HCT116 (cell line): ENCODE measurements around the gene CRYGA. TPM values are rescaled to one million over a fixed set of nuclear protein-coding genes. Genes with fewer than 3 reads are reported as not detected.

Experiments used
- ATAC-seq: fragments of 200-7000 bp; cut with Tn5 transposase; 2 replicates; pipeline ENCODE4 v1.9.1; 2020; ENCODE audit warnings: mild to moderate bottlenecking, moderate library complexity
- BruUV-seq: library from RNA; stranded (reverse); fragments of 400-500 nt; replicated peaks from 2 replicates; lab custom pipeline; 2021; lab: Mats Ljungman, UMichigan
- CTCF ChIA-PET: fragments of 300-600 bp; sonication (Branson Sonifier 250); formaldehyde crosslinking; loops from one replicate; lab custom pipeline; 2021; ENCODE audit warnings: antibody characterized with exemption; lab: Charles Lee
- POLR2A ChIA-PET: fragments of 300-600, 350-600 bp; sonication (Branson Sonifier 250); formaldehyde crosslinking; loops from one replicate; lab custom pipeline; 2021; ENCODE audit warnings: antibody characterized with exemption; lab: Charles Lee
- RAD21 ChIA-PET, 2 experiments: fragments of 300-600 bp; sonication (Branson Sonifier 250); formaldehyde crosslinking; loops; one replicate each; lab custom pipeline; 2023; ENCODE audit warnings: low total read pairs in 2 of 2; ENCODE audit not compliant: uncharacterized antibody in 2 of 2, unreplicated experiment in 2 of 2, low non-redundant PET in 1 of 2; lab: Charles Lee
- DNase-seq: peaks from one replicate; pipeline ENCODE4 v3.0.0-alpha.2; 2010; ENCODE audit warnings: low read depth, low spot score
- H2AFZ ChIP-seq: fragments of 200-600 bp; shearing (Covaris generic), sonication (generic); 2 replicates; pipeline ENCODE4 v1.6.1; 2017; ENCODE audit warnings: low read depth, mixed run types, mixed read lengths, antibody characterized with exemption, low read length; ENCODE audit not compliant: poor library complexity, severe bottlenecking
- H3K27ac ChIP-seq: 2 replicates; pipeline ENCODE4 v1.5.1; 2012; ENCODE audit warnings: low read depth, low read length
- H3K27me3 ChIP-seq: fragments of 200-600 bp; sonication (generic); 2 replicates; pipeline ENCODE4 v1.6.1; 2016; ENCODE audit warnings: mixed run types, low read length, mixed read lengths; ENCODE audit not compliant: insufficient read depth
- H3K36me3 ChIP-seq, 2 experiments: fragments of 200-500 bp in 1 of 2; fragments of 200-600 bp in 1 of 2; sonication (Bioruptor generic) in 1 of 2; sonication (generic) in 1 of 2; 2 replicates each; pipeline versions ENCODE4 v1.5.1 to v1.6.1; 2014 to 2016; ENCODE audit warnings: low read length in 2 of 2, inconsistent platforms in 1 of 2, mixed read lengths in 1 of 2, mixed run types in 1 of 2; ENCODE audit not compliant: insufficient read depth in 2 of 2, control insufficient read depth in 1 of 2
- H3K4me1 ChIP-seq, 2 experiments: fragments of 200-600 bp in 1 of 2; sonication (generic) in 1 of 2; 2 replicates each; pipeline versions ENCODE4 v1.5.1 to v1.6.1; 2012 to 2017; ENCODE audit warnings: low read length in 2 of 2, inconsistent platforms in 1 of 2, mild to moderate bottlenecking in 1 of 2, mixed read lengths in 1 of 2, mixed run types in 1 of 2, moderate library complexity in 1 of 2; ENCODE audit not compliant: insufficient read depth in 2 of 2, control insufficient read depth in 1 of 2
- H3K4me2 ChIP-seq: fragments of 200-600 bp; sonication (generic); 2 replicates; pipeline ENCODE4 v1.6.1; 2017; ENCODE audit warnings: mixed run types, low read length, mixed read lengths
- H3K4me3 ChIP-seq, 2 experiments: fragments of 200-600 bp in 1 of 2; sonication (generic) in 1 of 2; replicated peaks in 1 of 2; 2 replicates each; pipeline ENCODE4 v1.5.1; 2011 to 2016; ENCODE audit warnings: low read length in 2 of 2, control low read depth in 1 of 2, low read depth in 1 of 2, mild to moderate bottlenecking in 1 of 2, mixed read lengths in 1 of 2, mixed run types in 1 of 2
- H3K79me2 ChIP-seq: fragments of 200-600 bp; sonication (generic); 2 replicates; pipeline ENCODE4 v1.6.1; 2017; ENCODE audit warnings: mild to moderate bottlenecking, mixed run types, low read length, moderate library complexity, mixed read lengths; ENCODE audit not compliant: insufficient read depth
- H3K9ac ChIP-seq: fragments of 200-600 bp; sonication (generic); 2 replicates; pipeline ENCODE4 v1.6.1; 2016; ENCODE audit warnings: low read length, mixed read lengths
- H3K9me2 ChIP-seq: fragments of 200-600 bp; sonication (generic), shearing (Covaris generic); 2 replicates; pipeline ENCODE4 v1.6.1; 2017; ENCODE audit warnings: mixed run types, mild to moderate bottlenecking, moderate library complexity; ENCODE audit not compliant: insufficient read depth
- H3K9me3 ChIP-seq, 2 experiments: fragments of 200-500 bp in 1 of 2; fragments of 200-600 bp in 1 of 2; sonication (Bioruptor generic) in 1 of 2; sonication (generic) in 1 of 2; 2 replicates each; pipeline ENCODE4 v1.6.1; 2014 to 2017; ENCODE audit warnings: low read length in 2 of 2, mixed read lengths in 2 of 2, inconsistent platforms in 1 of 2, low read depth in 1 of 2, mild to moderate bottlenecking in 1 of 2, mixed run types in 1 of 2, moderate library complexity in 1 of 2; ENCODE audit not compliant: control insufficient read depth in 1 of 2, insufficient read depth in 1 of 2
- H4K20me1 ChIP-seq: fragments of 200-600 bp; sonication (generic), shearing (Covaris generic); 2 replicates; pipeline ENCODE4 v1.6.1; 2017; ENCODE audit warnings: mixed run types, mild to moderate bottlenecking, moderate library complexity; ENCODE audit not compliant: insufficient read depth
- CTCF ChIP-seq, 3 experiments: fragments of 200-600 bp in 1 of 3; sonication (generic) in 1 of 3; IDR thresholded peaks in 2 of 3; conservative IDR thresholded peaks in 1 of 3; 2 replicates each; pipeline ENCODE4 v1.5.1; 2012 to 2017; ENCODE audit warnings: low read depth in 2 of 3, low read length in 2 of 3, antibody characterized with exemption in 1 of 3, borderline replicate concordance in 1 of 3, control low read depth in 1 of 3, mild to moderate bottlenecking in 1 of 3, mixed read lengths in 1 of 3, mixed run types in 1 of 3, moderate library complexity in 1 of 3; ENCODE audit not compliant: insufficient read depth in 1 of 3
- EZH2phosphoT487 ChIP-seq: fragments of 200-600 bp; IDR thresholded peaks from 2 replicates; pipeline ENCODE4 v1.6.1; 2018; ENCODE audit warnings: antibody characterized with exemption, borderline replicate concordance
- FOSL1 ChIP-seq: IDR thresholded peaks from 2 replicates; pipeline ENCODE4 v1.6.1; 2012; ENCODE audit warnings: low read depth
- JUND ChIP-seq: IDR thresholded peaks from 2 replicates; pipeline ENCODE4 v1.6.1; 2012
- POLR2A ChIP-seq: IDR thresholded peaks from 2 replicates; pipeline ENCODE4 v1.7.0; 2011; ENCODE audit warnings: borderline replicate concordance; ENCODE audit not compliant: insufficient read depth, insufficient read length; ENCODE audit errors: extremely low read depth
- RAD21 ChIP-seq: IDR thresholded peaks from 2 replicates; pipeline ENCODE4 v1.6.1; 2012; ENCODE audit warnings: low read depth, mild to moderate bottlenecking
- SIN3A ChIP-seq: IDR thresholded peaks from 2 replicates; pipeline ENCODE4 v1.6.1; 2012; ENCODE audit warnings: low read depth
- SRF ChIP-seq: IDR thresholded peaks from 2 replicates; pipeline ENCODE4 v1.6.1; 2012; ENCODE audit warnings: low read depth
- YY1 ChIP-seq: IDR thresholded peaks from 2 replicates; pipeline ENCODE4 v1.6.1; 2011; ENCODE audit warnings: low read length, low read depth, moderate library complexity, mild to moderate bottlenecking; ENCODE audit not compliant: insufficient replicate concordance; ENCODE audit errors: extremely low read depth
- ZFX ChIP-seq: fragments of 450-650 bp; IDR thresholded peaks from 2 replicates; pipeline ENCODE4 v1.6.1; 2017
- intact Hi-C: fragments of 100-400 bp; cut with micrococcal nuclease; formaldehyde crosslinking; loops from 2 replicates; pipeline ENCODE4 v1.10.0; 2022
- total RNA-seq: library from RNA; stranded (reverse); gene quantifications from one replicate; pipeline ENCODE4 v1.2.1, GENCODE V29; 2021; ENCODE audit not compliant: unreplicated experiment
- TF ChIP-seq, protein P1 (sequence below): IDR thresholded peaks from 2 replicates; pipeline ENCODE4 v1.6.1; 2012; ENCODE audit warnings: low read depth

The CRYGA gene
- total RNA-seq, 1 experiment from 2014 or later, result not detected

GRCh38 chr2:208150094-208150493 lies 13.3 kb downstream of the CRYGA start:
- H3K79me2 ChIP-seq, result no peaks in the 10 kb centered on the region
- H3K9ac ChIP-seq, result no peak overlapping the region
- CTCF ChIA-PET, result interaction anchor here (1.4 kb wide), 1 partner anchor 25 kb away, joined by 3 read pairs; no protein-coding TSS in a partner anchor
- intact Hi-C loops, result no loop called here
- no peaks in the 10 kb centered on the region for H3K9me2 ChIP-seq
- H4K20me1 ChIP-seq, result no peaks in the 10 kb centered on the region
- DNase-seq (no peak), ATAC-seq (no peak)
- H3K4me3 ChIP-seq, result no peak overlapping the region
- H3K4me2 ChIP-seq, result no peak overlapping the region
- H3K27me3 ChIP-seq, result no peaks in the 10 kb centered on the region
- RAD21 ChIA-PET, result no interaction called here
- H3K27ac ChIP-seq, result no peak overlapping the region
- H3K36me3 ChIP-seq, result no peaks in the 10 kb centered on the region
- no peak overlapping the region for H2AFZ ChIP-seq
- POLR2A ChIA-PET, result no interaction called here
- TF ChIP-seq, protein P1, sequence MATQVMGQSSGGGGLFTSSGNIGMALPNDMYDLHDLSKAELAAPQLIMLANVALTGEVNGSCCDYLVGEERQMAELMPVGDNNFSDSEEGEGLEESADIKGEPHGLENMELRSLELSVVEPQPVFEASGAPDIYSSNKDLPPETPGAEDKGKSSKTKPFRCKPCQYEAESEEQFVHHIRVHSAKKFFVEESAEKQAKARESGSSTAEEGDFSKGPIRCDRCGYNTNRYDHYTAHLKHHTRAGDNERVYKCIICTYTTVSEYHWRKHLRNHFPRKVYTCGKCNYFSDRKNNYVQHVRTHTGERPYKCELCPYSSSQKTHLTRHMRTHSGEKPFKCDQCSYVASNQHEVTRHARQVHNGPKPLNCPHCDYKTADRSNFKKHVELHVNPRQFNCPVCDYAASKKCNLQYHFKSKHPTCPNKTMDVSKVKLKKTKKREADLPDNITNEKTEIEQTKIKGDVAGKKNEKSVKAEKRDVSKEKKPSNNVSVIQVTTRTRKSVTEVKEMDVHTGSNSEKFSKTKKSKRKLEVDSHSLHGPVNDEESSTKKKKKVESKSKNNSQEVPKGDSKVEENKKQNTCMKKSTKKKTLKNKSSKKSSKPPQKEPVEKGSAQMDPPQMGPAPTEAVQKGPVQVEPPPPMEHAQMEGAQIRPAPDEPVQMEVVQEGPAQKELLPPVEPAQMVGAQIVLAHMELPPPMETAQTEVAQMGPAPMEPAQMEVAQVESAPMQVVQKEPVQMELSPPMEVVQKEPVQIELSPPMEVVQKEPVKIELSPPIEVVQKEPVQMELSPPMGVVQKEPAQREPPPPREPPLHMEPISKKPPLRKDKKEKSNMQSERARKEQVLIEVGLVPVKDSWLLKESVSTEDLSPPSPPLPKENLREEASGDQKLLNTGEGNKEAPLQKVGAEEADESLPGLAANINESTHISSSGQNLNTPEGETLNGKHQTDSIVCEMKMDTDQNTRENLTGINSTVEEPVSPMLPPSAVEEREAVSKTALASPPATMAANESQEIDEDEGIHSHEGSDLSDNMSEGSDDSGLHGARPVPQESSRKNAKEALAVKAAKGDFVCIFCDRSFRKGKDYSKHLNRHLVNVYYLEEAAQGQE, result no peak
- TF ChIP-seq ZFX (no peak), FOSL1 (no peak), SRF (no peak), SIN3A (no peak), JUND (no peak)
- no peaks in the 10 kb centered on the region for H3K4me1 ChIP-seq
- no TSS peak for BruUV-seq
- no peaks in the 10 kb centered on the region for H3K9me3 ChIP-seq

DNA sequence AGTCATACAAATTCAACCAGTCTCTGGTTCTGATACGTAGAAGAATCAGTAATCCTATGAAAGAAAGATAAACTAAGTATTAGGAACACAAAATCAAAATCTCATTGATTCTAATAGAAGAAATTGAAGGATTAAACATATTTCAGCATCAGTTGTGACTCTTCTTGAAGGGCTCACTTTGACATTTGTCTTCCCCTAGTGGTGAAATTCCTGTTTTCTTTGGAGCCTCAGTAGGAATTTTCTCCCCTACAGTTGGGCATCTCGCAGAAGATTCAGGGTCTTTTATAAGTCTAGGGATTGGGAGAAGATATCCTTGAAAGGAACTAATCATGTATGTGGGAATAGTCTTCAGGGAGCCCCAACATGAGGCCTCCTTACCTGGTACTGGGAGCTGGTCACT lies 14.6 kb downstream of the CRYGA start:
- ChIA-PET RAD21 (no interaction called here), POLR2A (no interaction called here), CTCF (interaction anchor here (1.4 kb wide), 1 partner anchor 27 kb away, joined by 3 read pairs; no protein-coding TSS in a partner anchor)
- no peak for DNase-seq
- Histone ChIP-seq H3K4me2 (no peak overlapping the region), H3K9ac (no peak overlapping the region), H3K9me3 (no peaks in the 10 kb centered on the region), H3K4me1 (no peaks in the 10 kb centered on the region), H3K79me2 (no peaks in the 10 kb centered on the region), H3K27ac (no peak overlapping the region), H3K27me3 (no peaks in the 10 kb centered on the region), H3K4me3 (no peak overlapping the region), H3K36me3 (no peaks in the 10 kb centered on the region), H2AFZ (no peak overlapping the region), H4K20me1 (no peaks in the 10 kb centered on the region), H3K9me2 (no peaks in the 10 kb centered on the region)
- TF ChIP-seq CTCF (IDR thresholded peaks at IDR 0.05 in 2 of 3, conservative IDR thresholded peaks at IDR 0.05 in 1 of 3; ENCODE audit: borderline replicate concordance in 1 of 3, insufficient read depth in 1 of 3, low read depth in 2 of 3, low read length in 2 of 3) (peak in 2 of 3 experiments; percentile 42 to 52; a peak in 4 of 6 replicates), YY1 (no peak), EZH2phosphoT487 (no peak), POLR2A (no peak), RAD21 (peak; percentile 16; the same call in 1 of the 2 replicates)
- ATAC-seq, result 0 out of 2 replicates have a peak, but pooled peaks have one; percentile 27
- no TSS peak for BruUV-seq
- intact Hi-C loops, result no loop called here
